Measurements from ENCODE around the gene NAXE.

GRCh38 chr1:156560585-156561163 lies 30.9 kb upstream of the NAXE start:
- TF ChIP-seq POLR2A (IDR thresholded peaks at IDR 0.05) (no peak), CTCF (IDR thresholded peaks at IDR 0.05) (no peak)
